HCT116 (cell line): ENCODE measurements around the gene RNU7-1. TPM values are rescaled to one million over a fixed set of nuclear protein-coding genes. Genes with fewer than 3 reads are reported as not detected.

Experiments
- ATAC-seq: fragments of 200-7000 bp; cut with Tn5 transposase; 2 replicates; pipeline ENCODE4 v1.9.1; 2020; ENCODE audit warnings: mild to moderate bottlenecking, moderate library complexity
- BruUV-seq: library from RNA; stranded (reverse); fragments of 400-500 nt; replicated peaks from 2 replicates; lab custom pipeline; 2021; lab: Mats Ljungman, UMichigan
- CTCF ChIA-PET: fragments of 300-600 bp; sonication (Branson Sonifier 250); formaldehyde crosslinking; loops from one replicate; lab custom pipeline; 2021; ENCODE audit warnings: antibody characterized with exemption; lab: Charles Lee
- POLR2A ChIA-PET: fragments of 300-600, 350-600 bp; sonication (Branson Sonifier 250); formaldehyde crosslinking; loops from one replicate; lab custom pipeline; 2021; ENCODE audit warnings: antibody characterized with exemption; lab: Charles Lee
- RAD21 ChIA-PET, 2 experiments: fragments of 300-600 bp; sonication (Branson Sonifier 250); formaldehyde crosslinking; loops; one replicate each; lab custom pipeline; 2023; ENCODE audit warnings: low total read pairs in 2 of 2; ENCODE audit not compliant: uncharacterized antibody in 2 of 2, unreplicated experiment in 2 of 2, low non-redundant PET in 1 of 2; lab: Charles Lee
- DNase-seq: peaks from one replicate; pipeline ENCODE4 v3.0.0-alpha.2; 2010; ENCODE audit warnings: low read depth, low spot score
- H2AFZ ChIP-seq: fragments of 200-600 bp; shearing (Covaris generic), sonication (generic); 2 replicates; pipeline ENCODE4 v1.6.1; 2017; ENCODE audit warnings: low read depth, mixed run types, mixed read lengths, antibody characterized with exemption, low read length; ENCODE audit not compliant: poor library complexity, severe bottlenecking
- H3K27ac ChIP-seq: 2 replicates; pipeline ENCODE4 v1.5.1; 2012; ENCODE audit warnings: low read depth, low read length
- H3K27me3 ChIP-seq: fragments of 200-600 bp; sonication (generic); 2 replicates; pipeline ENCODE4 v1.6.1; 2016; ENCODE audit warnings: mixed run types, low read length, mixed read lengths; ENCODE audit not compliant: insufficient read depth
- H3K36me3 ChIP-seq, 2 experiments: fragments of 200-500 bp in 1 of 2; fragments of 200-600 bp in 1 of 2; sonication (Bioruptor generic) in 1 of 2; sonication (generic) in 1 of 2; 2 replicates each; pipeline versions ENCODE4 v1.5.1 to v1.6.1; 2014 to 2016; ENCODE audit warnings: low read length in 2 of 2, inconsistent platforms in 1 of 2, mixed read lengths in 1 of 2, mixed run types in 1 of 2; ENCODE audit not compliant: insufficient read depth in 2 of 2, control insufficient read depth in 1 of 2
- H3K4me1 ChIP-seq, 2 experiments: fragments of 200-600 bp in 1 of 2; sonication (generic) in 1 of 2; 2 replicates each; pipeline versions ENCODE4 v1.5.1 to v1.6.1; 2012 to 2017; ENCODE audit warnings: low read length in 2 of 2, inconsistent platforms in 1 of 2, mild to moderate bottlenecking in 1 of 2, mixed read lengths in 1 of 2, mixed run types in 1 of 2, moderate library complexity in 1 of 2; ENCODE audit not compliant: insufficient read depth in 2 of 2, control insufficient read depth in 1 of 2
- H3K4me2 ChIP-seq: fragments of 200-600 bp; sonication (generic); 2 replicates; pipeline ENCODE4 v1.6.1; 2017; ENCODE audit warnings: mixed run types, low read length, mixed read lengths
- H3K4me3 ChIP-seq, 2 experiments: fragments of 200-600 bp in 1 of 2; sonication (generic) in 1 of 2; replicated peaks in 1 of 2; 2 replicates each; pipeline ENCODE4 v1.5.1; 2011 to 2016; ENCODE audit warnings: low read length in 2 of 2, control low read depth in 1 of 2, low read depth in 1 of 2, mild to moderate bottlenecking in 1 of 2, mixed read lengths in 1 of 2, mixed run types in 1 of 2
- H3K79me2 ChIP-seq: fragments of 200-600 bp; sonication (generic); 2 replicates; pipeline ENCODE4 v1.6.1; 2017; ENCODE audit warnings: mild to moderate bottlenecking, mixed run types, low read length, moderate library complexity, mixed read lengths; ENCODE audit not compliant: insufficient read depth
- H3K9ac ChIP-seq: fragments of 200-600 bp; sonication (generic); 2 replicates; pipeline ENCODE4 v1.6.1; 2016; ENCODE audit warnings: low read length, mixed read lengths
- H3K9me2 ChIP-seq: fragments of 200-600 bp; sonication (generic), shearing (Covaris generic); 2 replicates; pipeline ENCODE4 v1.6.1; 2017; ENCODE audit warnings: mixed run types, mild to moderate bottlenecking, moderate library complexity; ENCODE audit not compliant: insufficient read depth
- H3K9me3 ChIP-seq, 2 experiments: fragments of 200-500 bp in 1 of 2; fragments of 200-600 bp in 1 of 2; sonication (Bioruptor generic) in 1 of 2; sonication (generic) in 1 of 2; 2 replicates each; pipeline ENCODE4 v1.6.1; 2014 to 2017; ENCODE audit warnings: low read length in 2 of 2, mixed read lengths in 2 of 2, inconsistent platforms in 1 of 2, low read depth in 1 of 2, mild to moderate bottlenecking in 1 of 2, mixed run types in 1 of 2, moderate library complexity in 1 of 2; ENCODE audit not compliant: control insufficient read depth in 1 of 2, insufficient read depth in 1 of 2
- H4K20me1 ChIP-seq: fragments of 200-600 bp; sonication (generic), shearing (Covaris generic); 2 replicates; pipeline ENCODE4 v1.6.1; 2017; ENCODE audit warnings: mixed run types, mild to moderate bottlenecking, moderate library complexity; ENCODE audit not compliant: insufficient read depth
- CBX3 ChIP-seq: IDR thresholded peaks from 2 replicates; pipeline ENCODE4 v1.6.1; 2012; ENCODE audit warnings: low read depth
- POLR2A ChIP-seq: IDR thresholded peaks from 2 replicates; pipeline ENCODE4 v1.7.0; 2011; ENCODE audit warnings: borderline replicate concordance; ENCODE audit not compliant: insufficient read depth, insufficient read length; ENCODE audit errors: extremely low read depth
- POLR2AphosphoS5 ChIP-seq: IDR thresholded peaks from 2 replicates; pipeline ENCODE4 v1.6.1; 2011; ENCODE audit warnings: mild to moderate bottlenecking, low read depth, low read length, moderate library complexity
- RAD21 ChIP-seq: IDR thresholded peaks from 2 replicates; pipeline ENCODE4 v1.6.1; 2012; ENCODE audit warnings: low read depth, mild to moderate bottlenecking
- SIN3A ChIP-seq: IDR thresholded peaks from 2 replicates; pipeline ENCODE4 v1.6.1; 2012; ENCODE audit warnings: low read depth
- SP1 ChIP-seq: IDR thresholded peaks from 2 replicates; pipeline ENCODE4 v1.6.1; 2012; ENCODE audit warnings: low read depth
- YY1 ChIP-seq: IDR thresholded peaks from 2 replicates; pipeline ENCODE4 v1.6.1; 2011; ENCODE audit warnings: low read length, low read depth, moderate library complexity, mild to moderate bottlenecking; ENCODE audit not compliant: insufficient replicate concordance; ENCODE audit errors: extremely low read depth
- ZNF274 ChIP-seq: fragments of 200-500 bp; sonication (Bioruptor generic); IDR thresholded peaks from 2 replicates; pipeline ENCODE4 v1.6.1; 2014; ENCODE audit warnings: mild to moderate bottlenecking, low read depth, low read length, inconsistent platforms
- intact Hi-C: fragments of 100-400 bp; cut with micrococcal nuclease; formaldehyde crosslinking; loops from 2 replicates; pipeline ENCODE4 v1.10.0; 2022
- total RNA-seq: library from RNA; stranded (reverse); gene quantifications from one replicate; pipeline ENCODE4 v1.2.1, GENCODE V29; 2021; ENCODE audit not compliant: unreplicated experiment
- TF ChIP-seq, protein P1 (sequence below): IDR thresholded peaks from 2 replicates; pipeline ENCODE4 v1.6.1; 2012
- TF ChIP-seq, protein P2 (sequence below): IDR thresholded peaks from 2 replicates; pipeline ENCODE4 v1.6.1; 2011; ENCODE audit warnings: mild to moderate bottlenecking, low read length, moderate library complexity; ENCODE audit not compliant: insufficient replicate concordance; ENCODE audit errors: extremely low read depth
- TF ChIP-seq, protein P3 (sequence below): IDR thresholded peaks from 2 replicates; pipeline ENCODE4 v1.6.1; 2012
- TF ChIP-seq, protein P4 (sequence below): IDR thresholded peaks from 2 replicates; pipeline ENCODE4 v1.6.1; 2012; ENCODE audit warnings: low read depth

The RNU7-1 gene
- total RNA-seq, 1 experiment from 2014 or later: not detected

DNA sequence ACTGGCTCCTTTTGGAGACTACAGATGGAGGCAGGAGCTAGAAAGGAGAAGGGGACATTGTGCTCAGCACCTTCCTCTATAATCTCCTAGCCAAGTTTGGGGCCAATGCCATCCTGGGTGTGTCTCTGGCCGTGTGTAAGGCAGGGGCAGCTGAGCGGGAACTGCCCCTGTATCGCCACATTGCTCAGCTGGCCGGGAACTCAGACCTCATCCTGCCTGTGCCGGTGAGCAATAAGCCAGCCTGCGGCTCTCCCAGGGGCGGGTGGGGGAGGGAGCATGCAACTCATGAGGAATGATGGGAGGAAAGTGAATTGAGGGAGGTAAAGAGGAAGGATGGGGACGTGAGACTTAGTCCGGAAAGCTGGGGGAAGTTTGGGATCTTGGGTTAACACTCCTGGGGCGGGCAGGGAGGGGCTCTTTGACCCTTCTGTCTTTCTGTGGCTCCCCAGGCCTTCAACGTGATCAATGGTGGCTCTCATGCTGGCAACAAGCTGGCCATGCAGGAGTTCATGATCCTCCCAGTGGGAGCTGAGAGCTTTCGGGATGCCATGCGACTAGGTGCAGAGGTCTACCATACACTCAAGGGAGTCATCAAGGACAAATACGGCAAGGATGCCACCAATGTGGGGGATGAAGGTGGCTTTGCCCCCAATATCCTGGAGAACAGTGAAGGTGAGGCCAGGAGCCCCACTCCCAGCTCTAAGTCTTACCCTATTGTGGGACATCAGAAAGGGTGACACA, 26.0 kb upstream of the RNU7-1 start:
- H2AFZ ChIP-seq: no peak overlapping the region
- H3K36me3 ChIP-seq: peaks cover 8 to 17% of the 10 kb centered on the region in 2 experiments
- RAD21 ChIA-PET: no interaction called here
- no peaks in the 10 kb centered on the region for H3K27me3 ChIP-seq
- H3K79me2 ChIP-seq: peaks cover 13% of the 10 kb centered on the region; the same call in 1 of the 2 replicates
- POLR2A ChIA-PET: interaction anchor here (1.4 kb wide), 1 partner anchor 8 kb away, joined by 3 read pairs; no protein-coding TSS in a partner anchor
- H3K9me2 ChIP-seq: no peaks in the 10 kb centered on the region
- H4K20me1 ChIP-seq: no peaks in the 10 kb centered on the region
- intact Hi-C loops: no loop called here
- H3K9me3 ChIP-seq: no peaks in the 10 kb centered on the region
- no TSS peak for BruUV-seq
- H3K4me3 ChIP-seq: no peak overlapping the region
- H3K4me1 ChIP-seq: peaks cover 15 to 36% of the 10 kb centered on the region in 2 experiments
- ATAC-seq (no peak), DNase-seq (no peak)
- TF ChIP-seq SP1 (no peak), POLR2AphosphoS5 (no peak), ZNF274 (no peak), RAD21 (no peak), CBX3 (no peak), YY1 (no peak), POLR2A (no peak), SIN3A (no peak)
- TF ChIP-seq, protein P1, sequence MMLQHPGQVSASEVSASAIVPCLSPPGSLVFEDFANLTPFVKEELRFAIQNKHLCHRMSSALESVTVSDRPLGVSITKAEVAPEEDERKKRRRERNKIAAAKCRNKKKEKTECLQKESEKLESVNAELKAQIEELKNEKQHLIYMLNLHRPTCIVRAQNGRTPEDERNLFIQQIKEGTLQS: no peak
- TF ChIP-seq, protein P2, sequence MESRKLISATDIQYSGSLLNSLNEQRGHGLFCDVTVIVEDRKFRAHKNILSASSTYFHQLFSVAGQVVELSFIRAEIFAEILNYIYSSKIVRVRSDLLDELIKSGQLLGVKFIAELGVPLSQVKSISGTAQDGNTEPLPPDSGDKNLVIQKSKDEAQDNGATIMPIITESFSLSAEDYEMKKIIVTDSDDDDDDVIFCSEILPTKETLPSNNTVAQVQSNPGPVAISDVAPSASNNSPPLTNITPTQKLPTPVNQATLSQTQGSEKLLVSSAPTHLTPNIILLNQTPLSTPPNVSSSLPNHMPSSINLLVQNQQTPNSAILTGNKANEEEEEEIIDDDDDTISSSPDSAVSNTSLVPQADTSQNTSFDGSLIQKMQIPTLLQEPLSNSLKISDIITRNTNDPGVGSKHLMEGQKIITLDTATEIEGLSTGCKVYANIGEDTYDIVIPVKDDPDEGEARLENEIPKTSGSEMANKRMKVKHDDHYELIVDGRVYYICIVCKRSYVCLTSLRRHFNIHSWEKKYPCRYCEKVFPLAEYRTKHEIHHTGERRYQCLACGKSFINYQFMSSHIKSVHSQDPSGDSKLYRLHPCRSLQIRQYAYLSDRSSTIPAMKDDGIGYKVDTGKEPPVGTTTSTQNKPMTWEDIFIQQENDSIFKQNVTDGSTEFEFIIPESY: no peak
- TF ChIP-seq, protein P3, sequence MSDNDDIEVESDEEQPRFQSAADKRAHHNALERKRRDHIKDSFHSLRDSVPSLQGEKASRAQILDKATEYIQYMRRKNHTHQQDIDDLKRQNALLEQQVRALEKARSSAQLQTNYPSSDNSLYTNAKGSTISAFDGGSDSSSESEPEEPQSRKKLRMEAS: no peak
- TF ChIP-seq, protein P4, sequence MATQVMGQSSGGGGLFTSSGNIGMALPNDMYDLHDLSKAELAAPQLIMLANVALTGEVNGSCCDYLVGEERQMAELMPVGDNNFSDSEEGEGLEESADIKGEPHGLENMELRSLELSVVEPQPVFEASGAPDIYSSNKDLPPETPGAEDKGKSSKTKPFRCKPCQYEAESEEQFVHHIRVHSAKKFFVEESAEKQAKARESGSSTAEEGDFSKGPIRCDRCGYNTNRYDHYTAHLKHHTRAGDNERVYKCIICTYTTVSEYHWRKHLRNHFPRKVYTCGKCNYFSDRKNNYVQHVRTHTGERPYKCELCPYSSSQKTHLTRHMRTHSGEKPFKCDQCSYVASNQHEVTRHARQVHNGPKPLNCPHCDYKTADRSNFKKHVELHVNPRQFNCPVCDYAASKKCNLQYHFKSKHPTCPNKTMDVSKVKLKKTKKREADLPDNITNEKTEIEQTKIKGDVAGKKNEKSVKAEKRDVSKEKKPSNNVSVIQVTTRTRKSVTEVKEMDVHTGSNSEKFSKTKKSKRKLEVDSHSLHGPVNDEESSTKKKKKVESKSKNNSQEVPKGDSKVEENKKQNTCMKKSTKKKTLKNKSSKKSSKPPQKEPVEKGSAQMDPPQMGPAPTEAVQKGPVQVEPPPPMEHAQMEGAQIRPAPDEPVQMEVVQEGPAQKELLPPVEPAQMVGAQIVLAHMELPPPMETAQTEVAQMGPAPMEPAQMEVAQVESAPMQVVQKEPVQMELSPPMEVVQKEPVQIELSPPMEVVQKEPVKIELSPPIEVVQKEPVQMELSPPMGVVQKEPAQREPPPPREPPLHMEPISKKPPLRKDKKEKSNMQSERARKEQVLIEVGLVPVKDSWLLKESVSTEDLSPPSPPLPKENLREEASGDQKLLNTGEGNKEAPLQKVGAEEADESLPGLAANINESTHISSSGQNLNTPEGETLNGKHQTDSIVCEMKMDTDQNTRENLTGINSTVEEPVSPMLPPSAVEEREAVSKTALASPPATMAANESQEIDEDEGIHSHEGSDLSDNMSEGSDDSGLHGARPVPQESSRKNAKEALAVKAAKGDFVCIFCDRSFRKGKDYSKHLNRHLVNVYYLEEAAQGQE: no peak
- H3K27ac ChIP-seq: no peak overlapping the region
- CTCF ChIA-PET: no interaction called here
- no peak overlapping the region for H3K4me2 ChIP-seq
- no peak overlapping the region for H3K9ac ChIP-seq
